CD4-positive, alpha-beta T cell treated with Interleukin-6 at 100 ng/mL for 8 hours (primary cell): ENCODE results near the gene SNCG.
A peak's percentile ranks its signal among the peaks of the same experiment; 100 is the strongest.
"Not testable (repeated sequence)": the region's sequence is repeated elsewhere in the genome, so short reads cannot be mapped to it uniquely, and the experiment has no call there.

Experiments used
- DNase-seq: peaks from one replicate; pipeline ENCODE4 v3.0.0-alpha.2; 2020; ENCODE audit warnings: mixed read lengths, low spot score

Gene SNCG

GRCh38 chr10:86944907-86945306 is 13.5 kb upstream of the SNCG start:
- no peak for DNase-seq

- no peak for DNase-seq
Observed at GRCh38 chr10:86945361-86946212, 12.8 kb upstream of the SNCG start.

- DNase-seq: no peak
Observed at GRCh38 chr10:86946213-86947155, 11.9 kb upstream of the SNCG start.

GRCh38 chr10:86947806-86948205 is 10.6 kb upstream of the SNCG start:
- not testable (repeated sequence) for DNase-seq

GRCh38 chr10:86950349-86950748 is 8.1 kb upstream of the SNCG start:
- DNase-seq: peak; percentile 48

GRCh38 chr10:86951184-86951761 is 7.1 kb upstream of the SNCG start:
- no peak for DNase-seq

GRCh38 chr10:86952106-86952505 is 6.3 kb upstream of the SNCG start:
- DNase-seq: no peak

- DNase-seq: not testable (repeated sequence)
Observed at GRCh38 chr10:86952697-86953096, 5.7 kb upstream of the SNCG start.

GRCh38 chr10:86953747-86954680 is 4.4 kb upstream of the SNCG start:
- DNase-seq: no peak

- no peak for DNase-seq
Observed at GRCh38 chr10:86954681-86955500, 3.5 kb upstream of the SNCG start.

- DNase-seq: no peak
Observed at GRCh38 chr10:86955501-86956194, 2.8 kb upstream of the SNCG start.

- DNase-seq: no peak
Observed at GRCh38 chr10:86956195-86956847, 2.1 kb upstream of the SNCG start.

- DNase-seq: no peak
Observed at GRCh38 chr10:86956848-86957448, 1.5 kb upstream of the SNCG start.

- DNase-seq: no peak
Observed at GRCh38 chr10:86957471-86958115, 806 bp upstream of the SNCG start, which contains the start of gene MMRN2. Gene MMRN2 (minus strand): TSS chr10:86957615. CDS start chr10:86957541, 74 bp downstream.

GRCh38 chr10:86958901-86959736 is 720 bp downstream of the SNCG start:
- DNase-seq: no peak

- DNase-seq: no peak
Observed at GRCh38 chr10:86959737-86960002, 1.3 kb downstream of the SNCG start.

GRCh38 chr10:86960003-86960862 is 1.8 kb downstream of the SNCG start:
- DNase-seq: peak; percentile 38
